ENCODE results near the gene BRPF1.
A peak's percentile ranks its signal among the peaks of the same experiment; 100 is the strongest.

The BRPF1 gene

GRCh38 chr3:9791127-9791526, 59.6 kb downstream of the BRPF1 start:
- no peak for DNase-seq (ENCODE audit: low read depth, low spot score)

- no peak for DNase-seq (ENCODE audit: low read depth, low spot score)
These were observed 60.4 kb downstream of the BRPF1 start for GRCh38 chr3:9791790-9792404.

DNA sequence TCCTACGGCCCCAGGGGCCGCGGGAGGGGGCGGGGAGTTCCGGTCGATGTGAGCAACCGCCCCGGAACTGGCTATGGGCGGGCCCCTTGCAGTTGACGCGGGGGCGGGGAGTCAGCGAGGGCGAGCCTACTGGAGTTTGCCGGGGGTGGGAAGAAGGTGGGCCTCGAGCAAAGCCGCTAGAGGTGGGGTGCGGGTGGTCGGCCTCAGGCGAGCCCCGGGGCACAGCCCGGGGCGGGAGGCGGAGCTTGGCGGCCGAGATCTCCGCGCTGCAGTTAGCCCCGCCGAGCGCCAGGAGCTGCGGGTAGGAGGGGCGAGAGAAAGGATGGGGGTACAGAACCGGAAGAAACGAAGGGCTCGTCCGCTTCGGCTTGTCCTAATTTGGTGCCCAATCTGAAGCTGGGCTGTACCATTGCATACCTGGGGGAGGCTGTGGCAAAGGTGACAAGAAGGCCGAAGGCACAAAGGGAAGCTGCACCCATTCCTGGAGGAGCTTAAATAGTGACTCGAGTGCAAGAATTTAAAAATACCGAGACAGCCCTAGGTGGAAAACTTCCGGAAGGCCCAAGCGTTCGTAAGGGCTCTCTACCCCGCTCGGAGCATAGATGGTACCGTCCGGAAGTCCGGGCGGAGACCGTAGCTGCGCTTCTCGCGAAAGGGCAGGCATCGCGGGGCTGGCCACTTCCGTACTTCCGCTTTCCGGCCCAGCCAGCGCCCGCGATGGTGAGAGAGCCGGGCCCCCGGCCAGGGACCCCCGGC, 61.0 kb downstream of the BRPF1 start, which contains the start of the genes ARPC4 and TADA3:
TSS of gene ARPC4 (plus strand) at position 678 of the 756 bp plus-strand sequence. CDS start at position 718, 40 bp downstream.
TSS of gene TADA3 (minus strand) at position 69 of the 756 bp plus-strand sequence. CDS start 1,007 bp downstream, outside the sequence.
- DNase-seq (ENCODE audit: low read depth, low spot score): peak; percentile 88

- DNase-seq (ENCODE audit: low read depth, low spot score): no peak
These were observed 61.7 kb downstream of the BRPF1 start for GRCh38 chr3:9793161-9793781.

DNA sequence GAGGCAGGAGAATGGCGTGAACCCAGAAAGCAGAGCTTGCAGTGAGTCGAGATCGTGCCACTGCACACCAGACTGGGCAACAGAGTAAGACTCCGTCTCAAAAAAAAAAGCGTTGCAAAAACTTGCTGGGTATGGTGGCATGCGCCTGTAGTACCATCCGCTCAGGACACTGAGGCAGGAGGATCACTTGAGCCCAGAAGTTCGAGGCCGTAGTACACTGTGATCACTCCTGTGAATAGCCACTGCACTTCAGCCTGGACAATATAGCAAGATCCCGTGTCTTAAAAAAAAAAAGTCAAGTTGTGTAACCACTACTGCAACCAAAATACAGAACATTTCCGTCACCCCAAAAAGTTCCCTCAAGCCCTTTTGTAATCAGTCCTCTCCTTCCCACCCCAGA, 62.9 kb downstream of the BRPF1 start:
- no peak for DNase-seq (ENCODE audit: low read depth, low spot score)

GRCh38 chr3:9795207-9795606, 63.7 kb downstream of the BRPF1 start:
- no peak for DNase-seq (ENCODE audit: low read depth, low spot score)

GRCh38 chr3:9797196-9797945, 65.8 kb downstream of the BRPF1 start:
- DNase-seq (ENCODE audit: low read depth, low spot score): no peak
